WERI-Rb-1 (cell line): ENCODE measurements around the gene YWHAH.

Experiments used
- DNase-seq: peaks from one replicate; pipeline ENCODE4 v3.0.0-alpha.2; 2020
- H3K27ac ChIP-seq: fragments of 250-450 bp; sonication (Bioruptor Pico); 2 replicates; pipeline ENCODE4 v1.5.1; 2020; ENCODE audit warnings: mild to moderate bottlenecking, moderate library complexity
- H3K27me3 ChIP-seq: fragments of 250-450 bp; sonication (Bioruptor Pico); 2 replicates; pipeline ENCODE4 v1.5.1; 2021; ENCODE audit warnings: mild to moderate bottlenecking, low read depth, moderate library complexity; ENCODE audit not compliant: insufficient read depth, severe bottlenecking
- H3K36me3 ChIP-seq: fragments of 250-450 bp; sonication (Bioruptor Pico); 2 replicates; pipeline ENCODE4 v1.5.1; 2020; ENCODE audit warnings: mild to moderate bottlenecking, moderate library complexity
- H3K4me3 ChIP-seq: 2 replicates; pipeline ENCODE4 v1.5.1; 2011; ENCODE audit warnings: low read depth, mild to moderate bottlenecking, control low read depth, low read length
- H3K9me3 ChIP-seq: fragments of 250-450 bp; sonication (Bioruptor Pico); 2 replicates; pipeline ENCODE4 v1.5.1; 2021; ENCODE audit warnings: mild to moderate bottlenecking, moderate library complexity; ENCODE audit not compliant: severe bottlenecking
- CTCF ChIP-seq: IDR thresholded peaks from 2 replicates; pipeline ENCODE4 v1.5.1; 2011; ENCODE audit warnings: low read depth, mild to moderate bottlenecking, control low read depth, inconsistent platforms, low read length

YWHAH gene

GRCh38 chr22:31925056-31925455 lies 19.3 kb upstream of the YWHAH start:
- H3K9me3 ChIP-seq: no peaks in the 10 kb centered on the region
- no peak overlapping the region for H3K4me3 ChIP-seq
- H3K27me3 ChIP-seq: no peaks in the 10 kb centered on the region
- no peaks in the 10 kb centered on the region for H3K36me3 ChIP-seq
- DNase-seq: no peak
- H3K27ac ChIP-seq: no peak overlapping the region
- no peak for TF ChIP-seq CTCF

- no peaks in the 10 kb centered on the region for H3K9me3 ChIP-seq
- H3K27me3 ChIP-seq: no peaks in the 10 kb centered on the region
- TF ChIP-seq CTCF: no peak
- DNase-seq: no peak
- H3K27ac ChIP-seq: no peak overlapping the region
- H3K36me3 ChIP-seq: no peaks in the 10 kb centered on the region
- no peak overlapping the region for H3K4me3 ChIP-seq
Measured at GRCh38 chr22:31926024-31926423, 18.3 kb upstream of the YWHAH start.

GRCh38 chr22:31926969-31927368 lies 17.4 kb upstream of the YWHAH start:
- no peak overlapping the region for H3K27ac ChIP-seq
- no peaks in the 10 kb centered on the region for H3K9me3 ChIP-seq
- no peaks in the 10 kb centered on the region for H3K36me3 ChIP-seq
- no peak overlapping the region for H3K4me3 ChIP-seq
- no peaks in the 10 kb centered on the region for H3K27me3 ChIP-seq
- no peak for TF ChIP-seq CTCF
- DNase-seq: peak; percentile 20

GRCh38 chr22:31927562-31927961 lies 16.8 kb upstream of the YWHAH start:
- no peak for DNase-seq
- no peak for TF ChIP-seq CTCF
- H3K27ac ChIP-seq: no peak overlapping the region
- no peaks in the 10 kb centered on the region for H3K27me3 ChIP-seq
- no peaks in the 10 kb centered on the region for H3K36me3 ChIP-seq
- H3K4me3 ChIP-seq: no peak overlapping the region
- H3K9me3 ChIP-seq: no peaks in the 10 kb centered on the region

DNA sequence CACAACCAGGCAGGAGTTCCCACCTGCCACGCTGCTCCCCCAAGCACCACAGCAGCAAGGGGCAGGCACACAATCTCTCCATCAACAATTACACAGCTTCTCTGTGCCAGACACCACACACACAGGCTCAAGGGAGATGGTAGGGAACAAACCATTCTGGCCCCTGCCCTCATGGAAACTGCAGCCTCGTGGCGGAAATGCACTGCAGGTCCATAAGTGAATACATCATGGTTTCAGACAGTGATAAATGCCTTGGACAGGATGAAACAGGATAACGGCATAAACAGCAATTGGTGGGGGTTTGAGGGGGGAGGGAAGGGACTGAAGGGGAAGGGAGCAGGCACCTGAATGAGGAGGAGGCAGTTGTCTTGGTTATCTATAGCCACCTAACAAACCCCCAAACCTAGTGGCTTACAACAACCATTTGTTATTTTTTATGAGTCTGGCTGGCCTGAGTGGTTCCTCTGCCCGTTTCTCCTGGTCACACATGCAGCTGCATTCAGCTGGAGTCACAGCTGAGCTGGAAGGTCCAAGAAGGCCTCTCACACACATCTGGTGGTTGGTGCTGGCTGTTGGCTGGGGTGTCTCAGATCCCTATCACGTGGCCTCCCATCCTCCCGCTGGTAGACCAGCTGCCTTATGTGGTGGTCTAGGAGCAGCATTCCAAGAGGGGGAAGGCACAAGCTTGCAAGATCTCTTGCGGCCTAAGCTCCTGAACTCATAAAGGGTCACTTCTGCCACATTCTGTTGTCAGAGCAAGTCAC lies 15.0 kb upstream of the YWHAH start:
- no peaks in the 10 kb centered on the region for H3K27me3 ChIP-seq
- TF ChIP-seq CTCF: no peak
- H3K9me3 ChIP-seq: no peaks in the 10 kb centered on the region
- no peak overlapping the region for H3K4me3 ChIP-seq
- H3K36me3 ChIP-seq: no peaks in the 10 kb centered on the region
- H3K27ac ChIP-seq: no peak overlapping the region
- DNase-seq: no peak

DNA sequence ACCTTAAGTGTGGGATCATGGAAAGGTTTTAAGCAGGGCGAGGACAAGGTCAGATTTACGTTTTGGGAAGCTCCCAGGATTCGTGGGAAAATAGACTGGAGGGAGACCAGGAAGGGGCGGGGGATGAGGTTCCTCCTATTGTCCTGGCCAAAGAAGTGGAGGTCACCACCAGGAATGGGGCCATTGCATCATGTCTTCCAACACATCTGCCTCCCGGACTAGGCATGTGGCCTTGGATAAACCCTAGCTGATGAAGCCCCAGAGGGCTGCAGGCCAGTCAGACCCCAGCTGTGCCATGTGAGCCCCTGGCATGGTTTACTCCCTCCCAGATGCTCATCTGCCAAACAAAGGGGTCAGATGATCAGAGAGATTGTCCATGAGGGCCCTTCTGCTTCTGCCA lies 11.5 kb upstream of the YWHAH start:
- no peak overlapping the region for H3K27ac ChIP-seq
- no peak for TF ChIP-seq CTCF
- H3K36me3 ChIP-seq: no peaks in the 10 kb centered on the region
- H3K27me3 ChIP-seq: no peaks in the 10 kb centered on the region
- H3K4me3 ChIP-seq: no peak overlapping the region
- H3K9me3 ChIP-seq: no peaks in the 10 kb centered on the region
- DNase-seq: no peak
